NCI-H2171 (cell line): Measurements from ENCODE around the gene ZFHX3.

Experiments used
- DNase-seq: peaks from one replicate; lab custom pipeline; 2025; lab: John Stamatoyannopoulos, UW

ZFHX3 gene

GRCh38 chr16:72824761-72825160, 223.2 kb downstream of the ZFHX3 start:
- no peak for DNase-seq

DNA sequence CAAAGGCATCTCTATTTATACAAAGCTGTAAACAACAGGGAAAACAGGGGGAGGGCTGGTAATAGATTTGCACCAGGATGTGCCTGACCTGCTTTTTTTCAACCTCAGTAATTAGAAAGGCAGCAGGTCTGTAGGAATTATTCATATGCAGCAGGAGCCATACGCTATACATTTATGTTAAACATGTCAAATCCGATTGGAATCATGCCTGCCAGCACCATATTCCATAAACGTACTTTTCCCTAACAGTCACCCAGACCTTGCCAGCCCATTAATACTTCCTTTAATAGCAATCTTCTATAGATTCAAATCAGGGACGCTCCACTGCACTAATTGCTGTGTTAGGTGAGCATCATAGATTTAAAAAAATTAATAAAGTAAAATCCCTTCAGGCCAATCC, 223.9 kb downstream of the ZFHX3 start:
- no peak for DNase-seq

- DNase-seq = no peak
These were observed 226.6 kb downstream of the ZFHX3 start for GRCh38 chr16:72821185-72821950.

DNA sequence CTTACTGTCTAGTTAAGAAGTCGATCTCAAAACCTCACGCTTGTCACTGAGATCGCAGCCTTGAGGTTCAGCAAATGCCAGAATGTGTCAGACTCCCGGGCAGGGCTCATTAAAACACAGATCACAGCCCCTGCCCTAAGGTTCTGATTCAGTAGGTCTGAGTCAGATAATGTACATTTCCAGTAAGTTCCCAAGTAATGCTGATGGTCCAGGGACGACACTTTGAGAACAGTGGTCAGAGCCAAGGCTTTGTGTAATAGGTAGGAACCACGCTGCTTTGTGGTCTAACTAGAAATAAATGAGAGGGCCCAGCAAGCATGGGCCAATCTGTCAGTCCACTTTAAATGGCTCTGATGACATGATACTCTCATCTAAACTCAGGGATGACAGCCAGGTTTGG, 228.6 kb downstream of the ZFHX3 start:
- no peak for DNase-seq

- DNase-seq = no peak
These were observed 229.6 kb downstream of the ZFHX3 start for GRCh38 chr16:72818236-72818845.

DNA sequence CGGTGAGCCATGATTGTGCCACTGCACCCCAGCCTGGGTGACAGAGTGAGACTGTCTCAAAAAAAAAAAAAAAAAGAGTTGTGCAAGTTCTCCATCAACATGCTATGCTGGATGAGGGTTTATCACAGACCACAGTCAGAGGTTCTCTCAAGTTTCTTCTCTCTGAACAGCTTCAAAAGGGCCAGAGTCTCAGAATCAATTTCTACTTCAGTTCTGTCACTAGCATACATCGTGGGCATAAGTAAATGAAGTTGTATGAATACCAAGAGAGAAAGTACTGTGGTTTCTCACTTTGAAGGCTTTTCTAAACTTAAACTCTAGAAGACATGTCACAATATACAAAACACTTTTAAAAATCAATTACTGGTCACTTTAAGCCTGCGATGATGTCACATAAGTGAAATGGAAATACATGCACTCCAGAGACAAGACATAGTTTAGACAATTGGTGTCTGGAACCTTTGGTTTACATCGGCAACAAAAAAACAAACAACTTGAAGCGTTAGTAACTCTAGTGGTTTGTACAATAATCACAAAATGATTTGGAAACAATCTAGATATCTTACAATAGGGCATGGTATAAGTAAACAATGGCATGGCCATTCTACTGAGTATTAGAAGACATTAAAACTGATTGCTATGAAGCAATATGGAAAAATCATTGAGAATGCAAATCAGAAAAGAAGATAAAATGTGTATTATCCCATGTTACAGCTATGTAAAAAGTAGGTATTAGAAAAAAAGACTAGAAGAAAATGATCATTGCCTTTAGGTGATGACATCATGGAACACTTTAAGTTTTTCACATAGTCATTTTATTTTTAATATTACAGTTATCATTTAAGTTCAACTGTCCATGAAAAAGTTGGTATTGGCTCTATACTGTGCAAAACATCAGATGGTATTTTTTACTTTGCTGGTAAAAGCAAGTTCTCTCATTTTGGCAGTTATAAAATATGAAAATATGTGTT, 232.3 kb downstream of the ZFHX3 start:
- DNase-seq = no peak

DNA sequence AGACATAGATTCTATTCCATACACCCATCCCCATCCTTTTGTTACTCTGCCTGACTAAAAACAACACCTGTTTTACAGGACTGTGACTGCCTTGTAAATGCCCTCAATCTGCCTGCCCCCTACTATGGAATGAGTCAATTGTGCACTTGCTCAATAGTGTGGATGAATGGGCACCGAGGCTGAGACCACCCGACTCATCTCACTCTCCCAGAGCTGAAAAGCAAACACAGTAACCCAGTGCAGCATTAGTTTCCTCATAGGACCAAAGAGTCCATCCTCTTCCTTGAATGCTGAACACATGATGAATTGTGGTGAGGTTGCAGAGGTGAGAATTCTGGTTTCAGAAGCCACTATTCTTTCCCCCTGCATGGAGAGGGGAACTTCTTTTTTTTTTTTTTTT, 233.7 kb downstream of the ZFHX3 start:
- DNase-seq = no peak

- DNase-seq = no peak
These were observed 235.3 kb downstream of the ZFHX3 start for GRCh38 chr16:72812672-72813071.

DNA sequence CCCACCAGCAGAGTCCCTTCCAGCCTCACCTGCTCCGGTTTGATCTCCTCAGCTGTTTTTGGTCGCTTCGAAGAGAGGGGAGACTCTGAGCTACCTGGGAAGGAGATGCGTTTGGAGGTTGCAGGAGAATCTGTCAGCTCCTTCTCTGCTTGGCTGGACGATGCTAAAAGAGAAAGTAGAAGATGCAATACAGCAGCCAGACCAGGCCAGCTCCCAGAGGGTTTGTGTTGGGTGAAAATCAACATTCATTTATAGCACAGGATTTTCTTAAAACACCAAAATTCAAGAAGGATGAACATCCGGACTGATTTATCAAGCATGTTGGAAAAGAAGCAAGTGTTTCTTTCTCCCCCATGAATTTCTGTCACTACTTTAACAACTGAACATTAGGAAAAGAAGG, 236.1 kb downstream of the ZFHX3 start:
- DNase-seq = no peak

- DNase-seq = no peak
These were observed 236.7 kb downstream of the ZFHX3 start for GRCh38 chr16:72811188-72811720.

- DNase-seq = no peak
These were observed 237.4 kb downstream of the ZFHX3 start for GRCh38 chr16:72810480-72810879.

DNA sequence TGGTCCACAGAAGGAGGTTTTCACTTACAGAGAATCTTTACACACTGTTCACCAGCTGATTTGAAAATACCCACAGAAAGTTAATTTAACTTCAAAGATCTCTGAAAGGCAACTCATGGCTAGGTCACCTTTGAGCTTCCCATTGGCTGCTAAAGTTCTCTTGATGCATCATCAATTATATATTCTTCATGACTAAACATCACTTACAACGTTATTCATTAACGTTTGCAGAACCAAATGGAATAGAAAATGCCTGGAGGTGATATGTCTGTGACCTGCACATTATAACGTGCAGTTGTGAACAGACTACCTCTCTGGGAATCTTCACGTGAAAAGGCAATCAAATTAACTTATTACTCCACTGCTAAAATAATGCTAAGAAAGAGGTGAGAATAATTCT, 238.5 kb downstream of the ZFHX3 start:
- DNase-seq = no peak

- no peak for DNase-seq
These were observed 239.2 kb downstream of the ZFHX3 start for GRCh38 chr16:72808754-72809153.

- no peak for DNase-seq
These were observed 240.7 kb downstream of the ZFHX3 start for GRCh38 chr16:72807245-72807644.

DNA sequence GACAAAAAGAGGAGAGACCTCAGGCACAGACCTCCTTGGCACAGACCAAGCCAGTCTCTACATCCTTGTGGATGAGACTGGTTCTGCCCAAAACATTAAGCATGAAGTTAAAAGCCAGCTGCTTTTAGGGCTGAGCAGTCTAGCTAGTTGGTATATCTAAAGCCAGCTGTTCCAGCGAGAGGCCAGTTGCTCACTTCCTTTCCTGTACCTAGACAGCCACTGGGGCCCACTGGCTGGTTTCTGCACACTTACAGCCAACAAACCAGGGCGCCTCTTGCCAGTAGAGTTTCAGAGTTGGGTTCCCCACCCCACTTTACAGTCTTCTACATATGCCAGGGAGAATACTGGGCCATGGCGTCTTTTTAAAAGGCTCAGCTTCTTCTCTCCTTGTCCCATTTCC, 242.4 kb downstream of the ZFHX3 start:
- DNase-seq = no peak

- DNase-seq = no peak
These were observed 247.3 kb downstream of the ZFHX3 start for GRCh38 chr16:72800524-72801161.

DNA sequence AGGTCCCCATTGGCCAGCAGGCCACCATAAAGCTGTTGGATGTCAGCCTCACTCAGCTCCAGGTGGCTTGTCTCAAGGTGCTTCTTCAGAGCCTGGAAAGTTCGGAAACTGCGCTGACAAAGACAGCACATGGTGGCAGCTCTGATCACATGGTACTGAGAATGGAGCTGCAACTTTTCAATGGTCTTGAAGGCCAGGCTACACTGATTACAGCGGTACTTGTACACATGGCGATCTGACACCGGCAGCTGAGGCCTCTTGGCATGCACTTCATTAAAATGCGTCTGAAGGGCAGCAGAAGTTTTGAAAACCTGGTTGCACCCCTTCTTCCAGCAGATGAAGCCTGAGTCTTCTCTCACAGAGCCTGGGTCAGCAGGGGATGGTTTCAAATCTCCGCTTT, 249.7 kb downstream of the ZFHX3 start:
- DNase-seq = no peak

DNA sequence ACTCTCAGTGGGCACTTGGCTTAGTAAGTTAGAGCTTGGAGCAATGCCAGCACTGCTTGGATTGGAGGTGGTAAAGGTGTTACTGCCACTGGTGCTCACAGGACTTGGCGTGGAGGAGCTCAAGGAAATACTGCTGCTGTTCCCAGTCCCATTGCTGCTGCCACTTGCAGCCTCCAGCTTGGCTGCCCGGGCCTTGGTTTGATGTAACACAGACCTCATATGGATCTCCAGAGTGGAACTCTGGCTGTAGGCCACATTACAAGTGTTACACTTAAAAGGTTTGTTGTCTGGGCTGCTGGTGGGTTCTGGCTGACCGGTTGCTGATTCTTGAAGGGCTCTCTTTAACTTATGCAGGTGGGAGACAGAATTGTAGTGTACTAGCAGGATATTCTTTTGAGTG, 250.3 kb downstream of the ZFHX3 start:
- DNase-seq = no peak

- DNase-seq = no peak
These were observed 251.7 kb downstream of the ZFHX3 start for GRCh38 chr16:72796222-72796621.

GRCh38 chr16:72794986-72795385, 252.9 kb downstream of the ZFHX3 start:
- DNase-seq = no peak

- DNase-seq = no peak
These were observed 253.6 kb downstream of the ZFHX3 start for GRCh38 chr16:72794319-72794718.

GRCh38 chr16:72793716-72794115, 254.2 kb downstream of the ZFHX3 start:
- no peak for DNase-seq
